ENCODE results near the gene SLC9A9.

Gene SLC9A9

DNA sequence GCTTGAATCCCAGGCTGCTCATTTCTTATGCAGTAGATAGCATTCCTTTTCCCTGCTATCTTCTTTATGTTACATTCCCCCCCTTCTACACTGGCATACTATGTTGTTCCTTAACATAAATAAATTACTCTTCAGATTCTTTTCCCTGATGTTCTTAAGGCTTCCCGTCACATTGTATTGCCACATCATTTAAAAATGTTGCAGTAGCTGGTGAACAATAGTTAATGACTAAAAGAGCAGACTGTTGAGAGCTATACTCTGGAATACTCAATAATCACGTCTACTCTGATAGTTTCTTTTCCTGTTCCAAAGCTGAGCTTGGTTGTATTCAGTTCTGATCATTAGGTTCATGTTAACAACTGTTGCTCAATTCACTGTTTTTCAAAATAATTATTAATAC lies 508.8 kb downstream of the SLC9A9 start:
- no peak for DNase-seq

GRCh38 chr3:143337387-143337786 lies 510.9 kb downstream of the SLC9A9 start:
- no peak for DNase-seq

DNA sequence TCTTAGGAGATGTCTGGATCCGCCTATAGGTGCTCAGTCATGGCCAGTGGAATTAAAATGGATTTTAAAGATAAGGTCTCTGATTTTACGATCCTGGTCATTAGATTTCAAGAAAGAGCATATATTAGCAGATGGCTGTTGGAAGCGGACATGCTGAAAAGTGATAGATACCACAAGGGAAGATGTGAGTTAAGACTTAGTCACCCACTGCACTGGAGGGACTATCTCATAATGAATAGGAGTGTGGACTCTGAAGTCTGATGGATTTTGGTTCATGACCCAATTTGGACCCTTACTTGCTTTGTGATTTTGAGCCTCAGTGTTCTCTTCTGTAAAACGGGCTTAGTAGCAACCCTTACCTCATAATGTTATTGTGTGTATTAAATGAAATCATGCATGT lies 514.0 kb downstream of the SLC9A9 start:
- no peak for DNase-seq

- no peak for DNase-seq
Observed at GRCh38 chr3:143333367-143333766, 514.9 kb downstream of the SLC9A9 start.

DNA sequence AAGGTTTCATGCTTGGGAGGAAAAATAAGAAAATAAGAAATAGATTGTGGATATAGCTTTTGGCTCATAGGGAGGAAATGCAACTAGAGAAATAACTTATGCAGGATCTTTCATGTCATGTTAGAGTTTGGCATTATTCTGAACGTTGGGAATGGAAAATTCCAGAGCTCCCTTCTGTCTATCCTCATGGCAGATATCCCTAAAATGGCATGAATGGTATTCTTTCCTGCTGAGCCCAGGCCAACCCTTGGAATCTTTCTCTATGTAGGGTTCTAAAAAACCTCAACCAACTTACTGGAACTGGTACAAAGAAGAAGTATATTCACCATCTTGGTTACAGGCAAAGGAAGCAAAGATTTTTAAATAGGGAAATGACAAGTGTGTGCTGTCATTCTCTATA lies 516.2 kb downstream of the SLC9A9 start:
- DNase-seq: no peak

- DNase-seq: no peak
Observed at GRCh38 chr3:143331350-143331749, 516.9 kb downstream of the SLC9A9 start.

- no peak for DNase-seq
Observed at GRCh38 chr3:143330296-143330868, 517.9 kb downstream of the SLC9A9 start.

DNA sequence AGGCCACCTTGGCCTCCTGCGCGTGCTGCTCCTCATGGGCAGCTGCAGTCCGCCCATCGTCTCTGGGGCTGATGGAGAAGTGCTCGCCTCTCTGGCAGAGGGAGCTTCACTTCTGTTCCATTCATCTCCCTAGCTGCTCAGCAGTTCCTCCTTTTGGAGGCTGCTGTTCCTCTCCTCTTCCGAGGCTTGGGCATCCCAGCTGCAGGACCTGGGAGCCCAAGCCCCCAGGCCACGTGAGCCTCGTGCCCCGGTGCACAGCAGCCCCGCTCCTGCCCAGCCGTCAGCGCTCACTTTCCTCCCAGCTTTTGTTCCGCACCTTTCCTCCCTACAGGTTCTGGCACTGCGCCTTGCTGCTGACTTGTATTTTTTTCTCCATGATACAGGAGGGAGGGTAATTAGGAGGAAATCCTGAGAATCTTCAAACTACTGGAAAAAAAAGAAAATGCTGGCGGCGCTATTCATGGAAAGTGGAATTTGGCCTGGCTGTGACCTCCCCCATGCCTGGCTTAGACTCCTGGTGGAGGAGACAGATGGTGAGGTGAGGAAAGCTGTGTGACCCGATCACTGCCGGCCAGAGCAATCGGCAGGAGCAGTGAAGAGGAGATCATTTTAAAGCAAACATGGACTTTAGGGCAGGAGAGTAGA lies 518.6 kb downstream of the SLC9A9 start:
- no peak for DNase-seq

DNA sequence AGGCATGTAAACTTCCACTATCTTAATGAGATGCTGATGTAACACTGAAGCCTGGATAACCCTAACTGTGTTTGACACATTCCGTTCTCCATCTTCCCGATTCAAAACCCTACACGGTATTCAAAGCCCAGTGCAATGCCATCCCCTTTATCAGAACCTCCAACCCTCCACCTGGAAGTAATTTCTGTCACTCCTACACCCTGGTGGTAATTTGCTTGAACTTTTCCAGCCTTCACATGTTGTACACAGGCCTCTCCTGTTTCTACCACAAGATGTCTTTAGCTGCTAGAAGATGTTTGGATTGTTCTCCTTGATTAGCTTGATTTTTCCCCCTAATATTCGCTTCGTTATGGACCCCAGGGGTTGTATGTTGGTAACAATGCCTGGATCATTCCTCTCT lies 519.8 kb downstream of the SLC9A9 start:
- no peak for DNase-seq

GRCh38 chr3:143326983-143327778 lies 521.1 kb downstream of the SLC9A9 start:
- DNase-seq: peak; percentile 18

- no peak for DNase-seq
Observed at GRCh38 chr3:143321058-143321769, 527.1 kb downstream of the SLC9A9 start.

GRCh38 chr3:143315766-143316165 lies 532.5 kb downstream of the SLC9A9 start:
- no peak for DNase-seq

- no peak for DNase-seq
Observed at GRCh38 chr3:143314251-143315093, 533.8 kb downstream of the SLC9A9 start.

- DNase-seq: no peak
Observed at GRCh38 chr3:143313893-143314188, 534.4 kb downstream of the SLC9A9 start.

- DNase-seq: no peak
Observed at GRCh38 chr3:143313025-143313892, 535.0 kb downstream of the SLC9A9 start.

GRCh38 chr3:143311096-143311495 lies 537.2 kb downstream of the SLC9A9 start:
- no peak for DNase-seq

- no peak for DNase-seq
Observed at GRCh38 chr3:143309705-143310104, 538.6 kb downstream of the SLC9A9 start.

DNA sequence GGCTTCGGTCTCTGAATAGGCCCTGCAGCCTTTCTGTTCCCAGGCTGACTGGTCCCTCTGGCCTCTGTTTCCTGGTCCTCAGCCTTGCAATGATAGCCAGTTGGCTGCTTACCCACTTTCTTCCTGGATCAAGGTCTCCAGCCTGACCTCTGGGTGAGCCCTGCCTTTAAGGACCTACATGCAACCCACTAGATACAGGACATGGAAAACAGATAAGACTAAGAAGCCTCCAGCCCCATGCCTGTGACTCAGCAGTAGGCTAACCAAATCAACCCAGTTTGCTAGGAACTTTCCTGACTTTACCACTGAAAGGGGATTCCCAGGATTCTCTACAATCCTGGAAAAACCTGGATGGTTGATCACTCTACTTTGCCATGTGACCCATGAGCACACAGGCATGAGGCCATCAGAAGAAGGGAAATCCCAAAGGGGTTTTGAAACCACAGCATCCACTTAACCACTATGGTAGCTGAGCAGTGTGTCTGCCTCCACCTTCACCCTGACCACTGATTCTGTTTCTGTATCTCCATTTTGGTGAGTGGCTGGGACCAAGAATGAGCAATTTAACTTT lies 540.6 kb downstream of the SLC9A9 start:
- DNase-seq: no peak

- DNase-seq: no peak
Observed at GRCh38 chr3:143306407-143306806, 541.9 kb downstream of the SLC9A9 start.

- DNase-seq: no peak
Observed at GRCh38 chr3:143302638-143303171, 545.6 kb downstream of the SLC9A9 start.
